NCI-H2029 (cell line): ENCODE measurements around the gene ALG1.
"Not testable (repeated sequence)": the region's sequence is repeated elsewhere in the genome, so short reads cannot be mapped to it uniquely, and the experiment has no call there.

Experiments used
- DNase-seq: peaks from one replicate; lab custom pipeline; 2025; lab: John Stamatoyannopoulos, UW

The ALG1 gene

GRCh38 chr16:5071681-5072333, at the start of gene ALG1:
Gene ALG1, plus strand, starts transcription at chr16:5071843. Its CDS starts 7 bp downstream, at chr16:5071850.
- DNase-seq, result peak; percentile 84

DNA sequence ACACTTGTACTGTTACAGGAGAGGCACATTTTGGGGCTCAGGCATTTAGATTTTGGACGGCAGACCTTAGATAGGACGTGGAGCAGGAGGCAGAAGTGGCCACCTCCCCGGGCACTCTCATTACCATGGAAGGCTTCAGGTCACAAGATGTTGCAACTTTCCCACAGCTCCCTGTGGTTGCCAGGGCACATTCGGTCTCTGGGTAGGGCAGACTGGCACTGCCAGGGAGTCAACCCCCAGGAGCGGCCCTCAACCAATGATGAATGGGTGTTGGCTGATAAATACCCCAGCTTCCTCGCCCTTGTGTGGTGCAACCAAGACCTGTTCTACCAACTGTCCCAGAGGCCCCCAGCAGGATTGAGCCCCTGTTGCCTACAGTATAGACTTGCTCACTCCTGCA, 49.1 kb upstream of the ALG1 start:
- DNase-seq, result no peak

DNA sequence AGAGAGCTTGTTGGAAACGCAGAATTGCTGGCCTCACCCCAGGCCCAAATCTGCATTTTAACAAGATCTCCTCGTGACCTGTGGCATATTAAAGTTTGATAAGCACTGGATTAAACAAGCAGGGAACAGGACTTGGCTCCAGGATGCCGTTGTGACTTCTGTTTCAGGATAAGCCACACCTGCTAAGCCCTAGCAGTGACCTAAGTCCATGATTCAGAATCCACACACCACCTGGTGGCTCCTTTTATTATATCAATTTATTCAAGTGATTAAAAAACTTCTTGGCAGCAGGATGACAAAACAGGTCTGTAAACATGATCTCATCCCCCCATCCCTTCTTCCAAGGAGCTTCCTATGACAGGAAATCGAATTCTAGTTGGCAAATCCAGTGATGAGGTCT, 47.0 kb upstream of the ALG1 start:
- peak; percentile 49 for DNase-seq

DNA sequence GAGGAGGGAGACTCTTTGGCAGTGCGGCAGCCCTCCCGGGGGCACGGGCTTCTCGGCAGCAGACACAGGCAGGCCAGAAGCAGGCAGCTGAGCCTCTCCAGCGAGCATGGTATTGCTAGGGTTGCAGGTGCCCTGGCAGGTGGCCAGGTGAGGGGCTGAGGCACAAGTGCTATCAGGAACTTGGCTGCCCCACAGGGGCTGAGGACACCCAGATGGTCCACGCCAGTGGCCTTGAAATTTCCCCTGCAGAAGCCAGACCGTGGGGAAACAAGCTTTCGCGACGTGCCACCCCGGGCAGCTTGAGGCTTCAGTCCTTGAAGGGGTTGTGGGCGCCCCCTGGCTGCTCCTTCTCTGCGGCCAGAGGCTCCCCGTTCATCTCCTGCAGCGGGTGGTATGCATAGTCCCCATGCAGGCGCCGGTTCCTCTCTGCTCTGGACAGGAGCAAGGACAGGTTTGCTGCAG, 46.4 kb upstream of the ALG1 start:
- DNase-seq, result peak; percentile 8

DNA sequence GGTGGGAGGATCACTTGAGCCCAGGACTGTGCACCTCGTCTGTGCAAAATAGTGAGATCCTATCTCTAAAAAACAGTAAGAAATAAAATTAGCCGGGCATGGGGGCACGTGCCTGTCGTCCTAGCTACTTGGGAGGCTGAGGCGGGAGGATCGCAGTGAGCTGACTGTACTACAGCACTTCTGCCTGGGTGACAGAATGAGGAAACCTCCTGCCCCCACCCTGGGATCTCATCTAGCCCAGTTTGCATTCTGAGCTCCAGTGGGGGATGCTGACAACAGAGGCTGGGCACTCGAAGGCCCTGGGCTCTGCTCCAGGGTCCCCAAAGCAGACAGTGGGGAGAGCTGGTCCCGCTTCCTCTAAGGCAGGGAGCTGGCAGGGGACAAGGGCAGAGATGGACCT, 45.0 kb upstream of the ALG1 start:
- no peak for DNase-seq

DNA sequence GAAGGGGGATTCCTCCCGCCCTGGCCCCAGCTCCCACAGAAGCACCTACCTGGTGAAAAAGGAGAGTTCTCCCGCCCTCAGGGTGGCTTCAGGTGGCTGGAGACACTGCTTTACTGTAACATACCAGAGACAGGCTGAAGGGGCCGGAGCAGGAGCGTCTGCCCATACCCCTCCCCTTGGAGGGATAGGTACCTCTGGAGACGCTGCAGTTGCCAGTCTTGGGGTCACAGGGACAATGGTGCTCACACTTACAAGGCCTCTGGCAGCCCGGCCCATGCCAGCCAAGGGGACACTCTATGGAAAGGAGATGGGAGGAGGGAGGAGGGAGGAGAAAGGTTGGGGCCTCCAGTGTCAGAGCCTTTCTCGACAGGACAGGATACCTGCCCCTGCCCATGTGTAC, 44.6 kb upstream of the ALG1 start:
- no peak for DNase-seq

DNA sequence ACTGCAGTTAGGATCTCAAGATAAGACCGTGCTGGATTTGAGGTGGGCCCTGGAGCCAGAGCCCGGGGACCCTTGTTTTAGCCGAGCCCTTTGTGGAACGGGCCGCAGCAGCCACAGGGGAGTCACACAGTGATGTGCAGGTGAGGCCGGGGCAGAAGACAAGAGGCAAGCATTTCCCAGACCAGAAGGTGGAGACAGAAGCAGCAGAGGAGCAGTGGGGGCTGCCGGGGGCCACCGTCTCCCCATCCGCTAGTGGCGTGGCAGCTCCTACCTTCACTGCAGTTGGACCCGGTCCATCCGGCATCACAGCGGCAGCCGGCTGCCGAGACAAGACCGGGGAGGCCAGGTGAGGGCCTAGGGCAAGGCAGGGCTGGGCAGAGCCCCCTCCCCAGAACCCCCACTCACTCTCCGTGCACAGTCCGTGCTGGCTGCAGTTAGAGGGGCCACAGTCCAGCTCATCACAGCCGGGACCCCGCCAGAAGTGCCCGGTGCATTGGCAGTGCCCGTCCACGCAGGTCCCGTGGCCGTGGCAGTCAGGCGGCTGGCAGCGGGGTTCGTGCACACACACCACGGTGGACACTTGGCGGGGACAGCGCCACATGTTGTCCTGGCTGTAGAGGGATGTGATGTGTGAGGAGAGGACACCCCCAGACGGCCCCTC, 43.9 kb upstream of the ALG1 start:
- no peak for DNase-seq

GRCh38 chr16:5028950-5029475, 42.6 kb upstream of the ALG1 start:
- no peak for DNase-seq

GRCh38 chr16:5030251-5030870, 41.3 kb upstream of the ALG1 start:
- DNase-seq, result no peak

- DNase-seq, result no peak
Observed at GRCh38 chr16:5031601-5032000, 40.0 kb upstream of the ALG1 start.

- DNase-seq, result no peak
Observed at GRCh38 chr16:5032748-5033167, 38.9 kb upstream of the ALG1 start.

- DNase-seq, result peak; percentile 57
Observed at GRCh38 chr16:5033256-5034166, 38.1 kb upstream of the ALG1 start, which contains the start of gene NAGPA. Gene NAGPA, minus strand, starts transcription at chr16:5033935. Its CDS starts 21 bp downstream, at chr16:5033914.

DNA sequence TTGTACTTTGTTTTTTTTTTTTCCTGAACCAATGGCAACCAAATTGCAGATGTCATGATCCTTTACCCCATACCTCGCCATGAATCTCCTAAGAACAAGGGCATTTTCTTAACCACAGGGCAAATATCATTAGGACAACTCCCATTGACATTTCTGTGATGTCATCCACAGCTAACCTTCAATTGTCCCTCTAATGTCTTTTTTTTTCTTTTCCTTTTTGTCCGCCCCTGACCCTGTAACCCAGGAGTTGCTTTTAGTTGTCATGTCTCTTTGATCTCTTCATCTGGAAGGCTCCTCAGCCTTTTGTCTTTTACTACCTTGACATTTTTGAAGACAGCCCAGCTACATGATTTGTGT, 37.5 kb upstream of the ALG1 start:
- DNase-seq, result no peak

DNA sequence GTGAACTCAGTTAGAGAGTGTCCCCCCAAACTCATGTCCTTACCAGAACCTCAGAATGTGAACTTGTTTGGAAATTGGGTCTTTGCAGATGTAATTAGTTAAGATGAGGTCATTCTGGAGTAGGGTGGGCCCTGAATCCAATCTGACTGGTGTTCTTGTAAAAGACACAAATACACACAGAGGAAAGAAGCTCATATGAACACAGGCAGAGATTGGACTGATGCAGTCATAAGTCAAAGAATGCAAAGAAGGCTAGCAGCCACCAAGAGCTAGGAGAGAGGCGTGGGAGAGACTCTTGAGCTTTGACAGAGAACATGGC, 35.8 kb upstream of the ALG1 start:
- DNase-seq, result no peak

GRCh38 chr16:5036228-5037156, 35.2 kb upstream of the ALG1 start:
- no peak for DNase-seq

DNA sequence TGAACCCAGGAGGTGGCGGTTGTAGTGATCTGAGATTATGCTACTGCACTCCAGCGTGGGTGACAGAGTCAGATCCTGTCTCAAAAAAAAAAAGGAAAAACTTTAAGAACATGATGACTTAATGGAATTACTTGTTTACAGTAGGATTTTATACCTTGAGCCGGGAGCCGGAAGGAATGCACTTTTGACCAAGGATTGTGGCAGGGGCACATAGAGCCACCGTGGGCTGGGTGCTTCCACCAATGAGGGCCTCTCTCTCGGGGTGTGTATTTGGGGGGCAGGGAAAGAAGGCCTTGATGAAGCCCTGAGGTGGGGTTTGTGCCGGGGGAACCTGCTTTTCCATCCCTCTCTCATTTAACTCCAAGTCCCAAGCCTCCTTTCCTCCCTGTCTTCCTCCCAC, 31.2 kb upstream of the ALG1 start:
- DNase-seq, result no peak

- no peak for DNase-seq
Observed at GRCh38 chr16:5041600-5042133, 30.0 kb upstream of the ALG1 start.

- no peak for DNase-seq
Observed at GRCh38 chr16:5042574-5043171, 29.0 kb upstream of the ALG1 start.

GRCh38 chr16:5044011-5044540, 27.6 kb upstream of the ALG1 start:
- DNase-seq, result no peak

DNA sequence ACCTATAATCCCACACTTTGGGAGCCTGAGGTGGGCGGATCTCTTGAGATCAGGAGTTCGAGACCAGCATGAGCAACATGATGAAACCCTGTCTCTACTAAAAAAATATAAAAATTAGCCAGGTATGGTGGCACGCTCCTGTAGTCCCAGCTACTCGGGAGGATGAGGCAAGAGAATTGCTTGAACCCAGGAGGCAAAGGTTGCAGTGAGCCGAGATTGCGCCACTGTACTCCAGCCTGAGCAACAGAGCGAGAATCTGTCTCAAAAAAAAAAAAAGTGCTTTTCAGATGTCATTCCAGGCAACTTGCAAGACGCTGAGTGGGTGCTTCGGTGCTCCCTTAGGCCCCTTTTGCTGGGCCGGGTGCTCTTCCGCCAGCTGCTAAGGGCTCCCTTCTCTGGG, 27.1 kb upstream of the ALG1 start:
- not testable (repeated sequence) for DNase-seq
